ENCODE results near the gene MATN4.

DNA sequence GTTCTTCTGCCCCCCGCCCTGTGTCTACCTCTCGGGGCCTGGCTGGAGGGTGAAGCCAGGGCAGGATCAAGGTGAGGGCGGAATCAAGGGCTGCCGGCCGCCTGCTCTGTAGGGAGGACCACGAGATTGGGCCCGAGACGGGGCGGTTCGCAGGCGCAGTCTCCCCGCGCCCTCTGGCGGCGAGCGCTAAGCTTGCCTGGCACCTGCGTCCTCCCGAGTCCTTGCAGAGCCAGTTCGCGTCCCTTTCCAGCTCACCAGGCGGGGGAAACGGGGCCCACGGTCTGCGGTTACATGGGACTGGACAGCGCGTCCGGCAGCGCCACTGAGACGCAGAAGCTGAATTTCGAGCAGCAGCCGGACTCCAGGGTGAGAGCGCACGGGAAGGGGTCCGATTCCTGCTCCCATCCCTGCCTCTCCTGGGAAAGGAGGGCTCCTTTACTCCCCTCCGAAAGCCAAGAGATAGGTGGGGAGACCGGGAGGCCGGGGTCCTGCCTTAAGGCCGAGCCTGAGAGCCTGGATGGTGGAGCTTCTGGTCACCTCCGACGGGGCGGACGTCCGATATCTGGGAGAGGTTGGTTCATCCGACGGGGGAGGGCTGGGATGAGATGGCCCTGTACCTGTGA lies 3.6 kb upstream of the MATN4 start:
- TF ChIP-seq CTCF (IDR thresholded peaks at IDR 0.05) (peak; percentile 82), EZH2 (IDR thresholded peaks at IDR 0.05; ENCODE audit: borderline replicate concordance, insufficient read depth, low read depth, low read length, poor library complexity, severe bottlenecking) (no peak)
